IPS-20b (cell line): Measurements from ENCODE around the gene ABL1.
A peak's percentile ranks its signal among the peaks of the same experiment; 100 is the strongest.
"Not testable (repeated sequence)": the region's sequence is repeated elsewhere in the genome, so short reads cannot be mapped to it uniquely, and the experiment has no call there.

Source experiments
- H3K27ac ChIP-seq: one replicate; pipeline ENCODE4 v1.5.1; 2013; ENCODE audit warnings: low read length
- H3K27me3 ChIP-seq: 2 replicates; pipeline ENCODE4 v1.6.1; 2013; ENCODE audit warnings: mild to moderate bottlenecking, low read length, inconsistent platforms; ENCODE audit not compliant: insufficient read depth
- H3K36me3 ChIP-seq: 2 replicates; pipeline ENCODE4 v1.6.1; 2013; ENCODE audit warnings: low read depth, mild to moderate bottlenecking, inconsistent platforms, low read length, moderate library complexity; ENCODE audit not compliant: insufficient read depth
- H3K4me1 ChIP-seq: 2 replicates; pipeline ENCODE4 v1.6.1; 2013; ENCODE audit warnings: mild to moderate bottlenecking, control low read depth, inconsistent platforms, low read length, moderate library complexity; ENCODE audit not compliant: insufficient read depth
- H3K4me3 ChIP-seq: 2 replicates; pipeline ENCODE4 v1.5.1; 2013; ENCODE audit warnings: mild to moderate bottlenecking, low read length, inconsistent platforms
- H3K9ac ChIP-seq: 2 replicates; pipeline ENCODE4 v1.6.1; 2013; ENCODE audit warnings: low read depth, mild to moderate bottlenecking, inconsistent platforms, low read length, moderate library complexity
- H3K9me3 ChIP-seq: 2 replicates; pipeline ENCODE4 v1.6.1; 2013; ENCODE audit warnings: mild to moderate bottlenecking, low read depth, low read length, inconsistent platforms; ENCODE audit not compliant: insufficient read depth

ABL1 gene

DNA sequence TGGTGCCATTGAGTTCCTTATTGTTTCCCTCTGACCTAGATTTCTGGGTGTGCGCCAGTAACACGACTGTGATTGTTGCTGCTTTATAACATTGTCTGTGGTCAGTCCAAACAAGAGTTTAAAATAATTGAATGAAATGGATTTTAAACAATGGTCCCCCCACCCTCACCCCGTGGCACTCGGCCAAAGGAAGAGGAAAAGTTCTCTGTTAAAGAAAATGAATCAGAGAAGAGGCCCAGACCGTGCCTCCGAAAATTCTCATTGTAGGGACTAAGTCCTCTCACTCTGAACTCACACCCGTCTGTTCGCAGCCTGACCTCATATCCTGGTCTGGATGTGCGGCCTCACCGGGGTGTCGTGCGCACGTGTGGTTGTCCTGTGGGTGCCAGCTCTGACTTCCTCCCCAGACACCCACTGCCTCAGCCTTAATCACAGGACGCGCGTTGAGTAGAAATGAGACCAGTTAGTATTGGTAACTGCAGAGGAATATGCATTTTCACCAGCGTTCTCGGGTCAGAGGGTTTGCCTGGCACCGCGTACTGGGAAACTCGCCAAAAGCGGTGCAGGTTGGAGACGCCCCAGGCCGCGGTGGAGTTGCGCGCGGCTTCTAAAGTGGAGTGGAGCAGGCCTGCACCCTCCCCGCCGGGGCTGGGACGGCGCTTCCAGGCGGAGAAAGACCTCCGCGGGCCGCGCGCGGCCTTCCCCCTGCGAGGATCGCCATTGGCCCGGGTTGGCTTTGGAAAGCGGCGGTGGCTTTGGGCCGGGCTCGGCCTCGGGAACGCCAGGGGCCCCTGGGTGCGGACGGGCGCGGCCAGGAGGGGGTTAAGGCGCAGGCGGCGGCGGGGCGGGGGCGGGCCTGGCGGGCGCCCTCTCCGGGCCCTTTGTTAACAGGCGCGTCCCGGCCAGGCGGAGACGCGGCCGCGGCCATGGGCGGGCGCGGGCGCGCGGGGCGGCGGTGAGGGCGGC lies at the start of gene ABL1:
TSS of gene ABL1 (plus strand) at position 884 of the 966 bp plus-strand sequence. CDS start 193 bp downstream, outside the sequence.
- Histone ChIP-seq H3K27ac (peak within 1 kb of the TSS; percentile 72), H3K36me3 (no peaks in the 10 kb centered on the region), H3K9me3 (no peaks in the 10 kb centered on the region), H3K9ac (peak within 1 kb of the TSS; percentile 89), H3K27me3 (no peaks in the 10 kb centered on the region), H3K4me1 (peaks cover 19% of the 10 kb centered on the region; the same call in 1 of the 2 replicates), H3K4me3 (peak within 1 kb of the TSS; percentile 83)

- peaks cover 12% of the 10 kb centered on the region; the same call in 1 of the 2 replicates for H3K9me3 ChIP-seq
- no peaks in the 10 kb centered on the region for H3K27me3 ChIP-seq
- H3K4me3 ChIP-seq: no peak overlapping the region
- no peak overlapping the region for H3K9ac ChIP-seq
- no peaks in the 10 kb centered on the region for H3K36me3 ChIP-seq
- no peaks in the 10 kb centered on the region for H3K4me1 ChIP-seq
- H3K27ac ChIP-seq: no peak overlapping the region
These were observed 49.0 kb upstream of the ABL1 start for GRCh38 chr9:130785940-130786508.

DNA sequence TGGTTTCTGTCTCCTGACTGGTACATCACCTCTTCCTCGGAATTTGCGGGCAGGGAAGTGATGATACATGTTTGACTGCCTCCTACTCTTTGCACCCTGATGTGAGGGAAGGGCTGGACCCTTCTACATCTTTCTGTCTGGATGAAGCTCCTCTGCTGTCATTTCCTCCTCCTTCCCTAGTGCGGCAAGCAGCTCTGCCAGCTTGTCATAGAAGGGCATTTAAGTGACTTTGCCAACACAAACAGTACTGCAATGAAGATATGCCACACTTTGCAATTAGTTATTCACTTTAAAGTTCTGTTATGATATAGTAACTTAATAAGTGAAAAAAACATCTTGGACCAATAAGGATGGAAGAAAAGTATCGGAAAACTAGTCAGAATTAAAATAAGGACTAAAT lies 48.5 kb upstream of the ABL1 start:
- Histone ChIP-seq H3K27ac (no peak overlapping the region), H3K4me3 (no peak overlapping the region), H3K9me3 (peaks cover 12% of the 10 kb centered on the region; the same call in 1 of the 2 replicates), H3K9ac (no peak overlapping the region), H3K36me3 (no peaks in the 10 kb centered on the region), H3K4me1 (no peaks in the 10 kb centered on the region), H3K27me3 (no peaks in the 10 kb centered on the region)

- Histone ChIP-seq H3K4me1 (no peaks in the 10 kb centered on the region), H3K27me3 (no peaks in the 10 kb centered on the region), H3K9ac (no peak overlapping the region), H3K4me3 (no peak overlapping the region), H3K9me3 (peaks cover 12% of the 10 kb centered on the region; the same call in 1 of the 2 replicates), H3K27ac (no peak overlapping the region), H3K36me3 (no peaks in the 10 kb centered on the region)
These were observed 45.0 kb upstream of the ABL1 start for GRCh38 chr9:130789747-130790672.

- Histone ChIP-seq H3K4me3 (no peak overlapping the region), H3K27me3 (no peaks in the 10 kb centered on the region), H3K4me1 (no peaks in the 10 kb centered on the region), H3K36me3 (no peaks in the 10 kb centered on the region), H3K27ac (no peak overlapping the region), H3K9me3 (peaks cover 12% of the 10 kb centered on the region; the same call in 1 of the 2 replicates), H3K9ac (no peak overlapping the region)
These were observed 43.7 kb upstream of the ABL1 start for GRCh38 chr9:130791303-130791894.

- H3K36me3 ChIP-seq: no peaks in the 10 kb centered on the region
- no peak overlapping the region for H3K4me3 ChIP-seq
- peaks cover 12% of the 10 kb centered on the region; the same call in 1 of the 2 replicates for H3K9me3 ChIP-seq
- no peaks in the 10 kb centered on the region for H3K4me1 ChIP-seq
- H3K27ac ChIP-seq: no peak overlapping the region
- no peak overlapping the region for H3K9ac ChIP-seq
- no peaks in the 10 kb centered on the region for H3K27me3 ChIP-seq
These were observed 41.5 kb upstream of the ABL1 start for GRCh38 chr9:130793589-130793988.

DNA sequence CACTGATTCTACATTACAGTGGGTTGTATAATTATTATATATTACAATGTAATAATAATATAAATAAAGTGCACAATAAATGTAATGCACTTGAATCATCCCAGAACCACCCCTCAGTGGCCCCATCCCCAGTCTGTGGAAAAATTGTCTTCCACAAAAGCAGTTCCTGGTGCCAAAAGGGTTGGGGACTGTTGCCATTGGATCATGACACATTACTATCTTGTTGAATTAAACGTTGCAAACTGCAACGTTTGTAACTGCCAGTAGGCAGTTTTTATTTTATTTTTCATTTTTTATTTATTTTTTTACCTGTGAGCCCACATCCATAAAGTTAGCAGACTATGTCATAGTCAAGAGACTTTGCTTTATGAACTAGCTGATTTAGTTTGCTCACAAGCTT lies 41.0 kb upstream of the ABL1 start:
- not testable (repeated sequence) for H3K27me3 ChIP-seq, H3K9ac ChIP-seq, H3K4me3 ChIP-seq, H3K4me1 ChIP-seq, H3K36me3 ChIP-seq, H3K27ac ChIP-seq
- H3K9me3 ChIP-seq: peaks cover 10% of the 10 kb centered on the region; the same call in 1 of the 2 replicates

GRCh38 chr9:130794423-130794822 lies 40.6 kb upstream of the ABL1 start:
- not testable (repeated sequence) for H3K4me1 ChIP-seq, H3K27ac ChIP-seq, H3K27me3 ChIP-seq, H3K9ac ChIP-seq, H3K9me3 ChIP-seq, H3K36me3 ChIP-seq, H3K4me3 ChIP-seq

DNA sequence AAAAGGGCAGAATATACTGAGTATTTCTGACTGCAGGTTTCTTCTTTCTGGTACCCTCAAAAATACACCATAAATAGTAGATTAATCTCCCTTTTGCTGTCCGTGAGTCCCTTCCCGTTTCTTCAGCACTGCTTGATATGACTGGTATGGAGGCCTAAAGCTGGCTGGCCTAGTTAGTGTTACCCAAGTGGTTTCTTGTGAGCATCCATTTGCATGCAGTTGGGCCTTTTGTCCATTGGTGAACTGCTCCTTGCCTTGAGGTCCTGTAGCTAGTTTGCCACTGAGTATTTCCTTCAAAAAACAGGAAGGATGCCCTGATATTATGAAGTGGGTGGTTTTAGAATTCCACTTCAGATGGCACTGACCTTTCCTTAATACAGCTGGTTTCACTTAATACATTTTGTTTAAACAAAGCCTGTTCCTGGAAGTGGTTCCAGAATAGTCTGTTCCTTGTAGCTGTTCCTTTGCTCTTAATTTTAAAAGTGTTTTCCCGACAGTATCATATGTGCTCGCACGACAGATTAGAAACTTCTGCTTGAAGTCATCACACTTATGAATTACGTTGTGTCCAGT lies 40.0 kb upstream of the ABL1 start:
- Histone ChIP-seq H3K4me1 (no peaks in the 10 kb centered on the region), H3K9me3 (peaks cover 1% of the 10 kb centered on the region; the same call in 1 of the 2 replicates), H3K27ac (no peak overlapping the region), H3K9ac (no peak overlapping the region), H3K27me3 (no peaks in the 10 kb centered on the region), H3K36me3 (no peaks in the 10 kb centered on the region), H3K4me3 (no peak overlapping the region)

DNA sequence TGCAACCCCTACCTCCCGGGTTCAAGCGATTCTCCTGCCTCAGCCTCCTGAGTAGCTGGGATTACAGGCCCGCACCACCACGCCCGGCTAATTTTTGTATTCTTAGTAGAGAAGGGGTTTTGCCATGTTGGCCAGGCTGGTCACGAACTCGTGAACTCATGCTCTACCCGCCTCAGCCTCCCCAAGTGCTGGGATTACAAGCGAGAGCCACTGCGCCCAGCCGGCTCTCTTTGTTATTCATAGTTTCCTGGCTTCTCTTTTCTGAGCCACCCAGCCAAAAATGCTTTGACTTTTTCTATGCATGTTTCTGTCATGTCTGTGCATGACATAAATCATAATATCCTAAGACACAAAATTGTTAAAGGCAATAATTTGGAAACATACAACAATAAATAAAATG lies 31.9 kb upstream of the ABL1 start:
- not testable (repeated sequence) for H3K27ac ChIP-seq, H3K36me3 ChIP-seq, H3K4me3 ChIP-seq, H3K9ac ChIP-seq, H3K4me1 ChIP-seq, H3K27me3 ChIP-seq, H3K9me3 ChIP-seq
